Measurements from ENCODE around the gene BCAS4. TPM values are rescaled to one million over a fixed set of nuclear protein-coding genes. Genes with fewer than 3 reads are reported as not detected.
A peak's percentile ranks its signal among the peaks of the same experiment; 100 is the strongest.

The BCAS4 gene
- total RNA-seq, 1 experiment from 2014 or later = 29.9 TPM

- H3K9me3 ChIP-seq = no peaks in the 10 kb centered on the region
- BruUV-seq (replicated peaks) = no TSS peak
- H3K4me3 ChIP-seq (ENCODE audit: low read depth, low read length) = no peak overlapping the region
- intact Hi-C loops (cut with micrococcal nuclease; ENCODE audit: unreplicated experiment) = loop anchor here (10.0 kb wide), 1 partner anchor 404 kb away; the partner anchor contains the start of gene PTPN1
- H3K4me1 ChIP-seq = peaks cover 39% of the 10 kb centered on the region
- TF ChIP-seq CTCF (IDR thresholded peaks at IDR 0.05; ENCODE audit: insufficient read depth in 1 of 2, low read depth in 1 of 2, low read length in 1 of 2, severe bottlenecking in 1 of 2, unreplicated experiment in 1 of 2) = no peak
- no peaks in the 10 kb centered on the region; the same call in 1 of the 2 replicates for H3K36me3 ChIP-seq (ENCODE audit: control insufficient read depth, insufficient read depth, low read length)
- H3K4me3 Mint-ChIP-seq (ENCODE audit: unreplicated experiment) = no peak overlapping the region
- CTCF ChIA-PET = interaction anchor here (1.0 kb wide), 1 partner anchor 11 kb away, joined by 3 read pairs; no protein-coding TSS in a partner anchor
- no peaks in the 10 kb centered on the region for H3K9me3 Mint-ChIP-seq (ENCODE audit: unreplicated experiment)
- no peaks in the 10 kb centered on the region for H3K27me3 Mint-ChIP-seq (ENCODE audit: insufficient read depth, unreplicated experiment)
- POLR2A ChIA-PET = no interaction called here
- peaks cover 88% of the 10 kb centered on the region for H3K36me3 Mint-ChIP-seq (ENCODE audit: insufficient read depth, unreplicated experiment)
- no peak for DNase-seq
- H3K4me1 Mint-ChIP-seq (ENCODE audit: low read depth, unreplicated experiment) = peaks cover 57% of the 10 kb centered on the region
- no peaks in the 10 kb centered on the region for H3K27me3 ChIP-seq (replicated peaks; ENCODE audit: control insufficient read depth, insufficient read depth, low read length)
- H3K27ac Mint-ChIP-seq (ENCODE audit: unreplicated experiment) = no peak overlapping the region
These were observed 123.5 kb downstream of the BCAS4 start for GRCh38 chr20:50918403-50918802.

GRCh38 chr20:50919567-50919966, 124.7 kb downstream of the BCAS4 start:
- no peaks in the 10 kb centered on the region for H3K9me3 ChIP-seq
- peaks cover 28% of the 10 kb centered on the region for H3K4me1 ChIP-seq
- Mint-ChIP-seq H3K4me3 (ENCODE audit: unreplicated experiment) (no peak overlapping the region), H3K4me1 (ENCODE audit: low read depth, unreplicated experiment) (peaks cover 46% of the 10 kb centered on the region), H3K27ac (ENCODE audit: unreplicated experiment) (peak overlapping the region; percentile 18), H3K36me3 (ENCODE audit: insufficient read depth, unreplicated experiment) (peaks cover 88% of the 10 kb centered on the region), H3K27me3 (ENCODE audit: insufficient read depth, unreplicated experiment) (no peaks in the 10 kb centered on the region), H3K9me3 (ENCODE audit: unreplicated experiment) (no peaks in the 10 kb centered on the region)
- no peak for DNase-seq
- no TSS peak for BruUV-seq (replicated peaks)
- ChIA-PET POLR2A (interaction anchor here (0.6 kb wide), 1 partner anchor 17 kb away, joined by 3 read pairs; no protein-coding TSS in a partner anchor), CTCF (interaction anchor here (1.0 to 2.1 kb wide), 3 partner anchors 11 to 125 kb away, joined by 3 to 9 read pairs (median 6); partner anchors contain the start of gene BCAS4)
- TF ChIP-seq CTCF (IDR thresholded peaks at IDR 0.05; ENCODE audit: insufficient read depth in 1 of 2, low read depth in 1 of 2, low read length in 1 of 2, severe bottlenecking in 1 of 2, unreplicated experiment in 1 of 2) = no peak
- no peaks in the 10 kb centered on the region for H3K27me3 ChIP-seq (replicated peaks; ENCODE audit: control insufficient read depth, insufficient read depth, low read length)
- intact Hi-C loops (cut with micrococcal nuclease; ENCODE audit: unreplicated experiment) = loop anchor here (10.0 kb wide), 1 partner anchor 405 kb away; the partner anchor contains the start of gene PTPN1
- no peaks in the 10 kb centered on the region; the same call in 1 of the 2 replicates for H3K36me3 ChIP-seq (ENCODE audit: control insufficient read depth, insufficient read depth, low read length)
- no peak overlapping the region for H3K4me3 ChIP-seq (ENCODE audit: low read depth, low read length)

GRCh38 chr20:50920997-50921396, 126.1 kb downstream of the BCAS4 start:
- peaks cover 18% of the 10 kb centered on the region for H3K4me1 ChIP-seq
- intact Hi-C loops (cut with micrococcal nuclease; ENCODE audit: unreplicated experiment) = no loop called here
- H3K4me1 Mint-ChIP-seq (ENCODE audit: low read depth, unreplicated experiment) = peaks cover 44% of the 10 kb centered on the region
- no peak for DNase-seq
- no peak overlapping the region for H3K4me3 Mint-ChIP-seq (ENCODE audit: unreplicated experiment)
- peaks cover 1% of the 10 kb centered on the region; the same call in 1 of the 2 replicates for H3K36me3 ChIP-seq (ENCODE audit: control insufficient read depth, insufficient read depth, low read length)
- POLR2A ChIA-PET = interaction anchor here (0.7 kb wide), 1 partner anchor 10 kb away, joined by 6 read pairs; the partner anchor contains the start of gene ADNP
- no peak for TF ChIP-seq CTCF (IDR thresholded peaks at IDR 0.05; ENCODE audit: insufficient read depth in 1 of 2, low read depth in 1 of 2, low read length in 1 of 2, severe bottlenecking in 1 of 2, unreplicated experiment in 1 of 2)
- peaks cover 97% of the 10 kb centered on the region for H3K36me3 Mint-ChIP-seq (ENCODE audit: insufficient read depth, unreplicated experiment)
- H3K9me3 ChIP-seq = no peaks in the 10 kb centered on the region
- H3K27ac Mint-ChIP-seq (ENCODE audit: unreplicated experiment) = peak overlapping the region; percentile 58
- no peaks in the 10 kb centered on the region for H3K27me3 Mint-ChIP-seq (ENCODE audit: insufficient read depth, unreplicated experiment)
- CTCF ChIA-PET = interaction anchor here (0.8 to 2.1 kb wide), 4 partner anchors 8 to 126 kb away, joined by 3 to 9 read pairs (median 6); partner anchors contain the start of genes ADNP and BCAS4
- H3K4me3 ChIP-seq (ENCODE audit: low read depth, low read length) = no peak overlapping the region
- H3K27me3 ChIP-seq (replicated peaks; ENCODE audit: control insufficient read depth, insufficient read depth, low read length) = no peaks in the 10 kb centered on the region
- no peaks in the 10 kb centered on the region for H3K9me3 Mint-ChIP-seq (ENCODE audit: unreplicated experiment)
- BruUV-seq (replicated peaks) = no TSS peak

Measured in Caco-2 (cell line).